Lower leg skin (tissue), 4 donors: ENCODE measurements around the gene CGB1. TPM values are rescaled to one million over a fixed set of nuclear protein-coding genes. Genes with fewer than 3 reads are reported as not detected.

ENCODE experiments used
- DNase-seq, 2 donors: peaks; one replicate each; pipeline ENCODE4 v3.0.0-alpha.2; 2019; ENCODE audit warnings: low spot score in 2 of 2
- H3K4me3 ChIP-seq: fragments of 200-600 bp; sonication (generic); 2 replicates; pipeline ENCODE4 v1.5.1; 2017; ENCODE audit warnings: mild to moderate bottlenecking, low read depth; ENCODE audit not compliant: poor library complexity, severe bottlenecking
- POLR2A ChIP-seq, 2 donors: fragments of 450-650 bp; IDR thresholded peaks; one replicate each; pipeline ENCODE4 v1.6.1; 2016 to 2017; ENCODE audit warnings: antibody characterized with exemption in 2 of 2, mild to moderate bottlenecking in 1 of 2, moderate library complexity in 1 of 2
- WGBS, 2 donors: methylation state at CpG; one replicate each; pipeline ENCODE4 v1.1.5; 2018; 5-methylcytosine and 5-hydroxymethylcytosine counted together
- intact Hi-C: fragments of 100-400 bp; cut with DNase I; formaldehyde crosslinking; loops from one replicate; pipeline ENCODE4 v1.15.0; 2023; ENCODE audit warnings: low total_unique reads
- total RNA-seq, 4 donors: library from RNA; depleted of rRNA; stranded (reverse); fragments of >200 nt; gene quantifications; one replicate each; pipeline ENCODE4 v1.1.0, GENCODE V29; 2016
- TF ChIP-seq, protein P1 (sequence below), 3 donors: fragments of 450-650 bp; IDR thresholded peaks; one replicate each; pipeline ENCODE4 v1.5.1; 2016; ENCODE audit warnings: antibody characterized with exemption in 3 of 3, mild to moderate bottlenecking in 3 of 3, moderate library complexity in 2 of 3

CGB1 gene
- total RNA-seq, 4 donors from 2014 or later, result 2.2 TPM; not detected in 3

- DNase-seq, result no peak
- TF ChIP-seq, protein P1, sequence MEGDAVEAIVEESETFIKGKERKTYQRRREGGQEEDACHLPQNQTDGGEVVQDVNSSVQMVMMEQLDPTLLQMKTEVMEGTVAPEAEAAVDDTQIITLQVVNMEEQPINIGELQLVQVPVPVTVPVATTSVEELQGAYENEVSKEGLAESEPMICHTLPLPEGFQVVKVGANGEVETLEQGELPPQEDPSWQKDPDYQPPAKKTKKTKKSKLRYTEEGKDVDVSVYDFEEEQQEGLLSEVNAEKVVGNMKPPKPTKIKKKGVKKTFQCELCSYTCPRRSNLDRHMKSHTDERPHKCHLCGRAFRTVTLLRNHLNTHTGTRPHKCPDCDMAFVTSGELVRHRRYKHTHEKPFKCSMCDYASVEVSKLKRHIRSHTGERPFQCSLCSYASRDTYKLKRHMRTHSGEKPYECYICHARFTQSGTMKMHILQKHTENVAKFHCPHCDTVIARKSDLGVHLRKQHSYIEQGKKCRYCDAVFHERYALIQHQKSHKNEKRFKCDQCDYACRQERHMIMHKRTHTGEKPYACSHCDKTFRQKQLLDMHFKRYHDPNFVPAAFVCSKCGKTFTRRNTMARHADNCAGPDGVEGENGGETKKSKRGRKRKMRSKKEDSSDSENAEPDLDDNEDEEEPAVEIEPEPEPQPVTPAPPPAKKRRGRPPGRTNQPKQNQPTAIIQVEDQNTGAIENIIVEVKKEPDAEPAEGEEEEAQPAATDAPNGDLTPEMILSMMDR (IDR thresholded peaks at IDR 0.05), result no peak
- no peak for TF ChIP-seq POLR2A (IDR thresholded peaks at IDR 0.05)
- intact Hi-C loops, result no loop called here
- WGBS, 2 donors, result 43 to 62% methylated on average over 3 of the region's 3 CpGs
- no peak overlapping the region for H3K4me3 ChIP-seq
Observed at GRCh38 chr19:49067554-49067953, 30.9 kb upstream of the CGB1 start.

DNA sequence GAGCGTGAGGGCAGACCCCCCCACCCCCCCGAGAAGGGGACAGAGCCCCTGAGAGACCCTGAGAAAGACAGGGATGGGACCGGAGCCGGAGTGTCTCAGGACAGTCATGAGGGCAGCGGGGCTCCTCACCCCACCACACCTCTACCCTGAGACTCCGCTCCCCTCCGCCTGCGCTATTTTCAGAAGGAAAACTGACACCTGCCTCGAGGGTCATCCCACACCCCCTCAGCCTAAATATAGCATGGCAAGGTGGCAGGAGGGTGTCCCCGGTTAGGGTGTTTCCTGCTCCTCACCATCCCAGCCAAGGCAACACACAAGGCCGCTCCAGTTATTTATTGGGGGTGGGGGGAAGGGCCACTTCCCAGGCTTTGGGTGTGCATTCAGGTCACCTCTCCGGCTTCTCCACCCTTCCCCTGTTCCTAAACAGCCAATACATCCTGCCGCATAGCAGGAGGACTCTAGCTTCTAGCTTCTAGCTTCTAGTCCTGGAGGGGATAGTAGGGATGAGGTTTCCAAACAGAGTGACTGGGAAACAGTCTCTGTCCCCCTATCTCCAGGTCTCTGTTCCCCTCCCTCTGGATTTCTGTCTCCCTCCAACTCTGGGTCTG lies 29.3 kb upstream of the CGB1 start:
- no peak overlapping the region for H3K4me3 ChIP-seq
- intact Hi-C loops, result no loop called here
- 54 to 56% methylated on average over 13 of the region's 13 CpGs for WGBS, 2 donors
- TF ChIP-seq POLR2A (IDR thresholded peaks at IDR 0.05), result no peak
- TF ChIP-seq, protein P1 (IDR thresholded peaks at IDR 0.05), result no peak
- DNase-seq, result no peak

GRCh38 chr19:49064768-49065611 lies 28.3 kb upstream of the CGB1 start, which contains the start of gene NTF4:
NTF4 (minus strand) TSS chr19:49064818; CDS start chr19:49061997, 2,821 bp downstream.
- peak in 1 of 2 donors; percentile 89 for DNase-seq
- TF ChIP-seq, protein P1 (IDR thresholded peaks at IDR 0.05), result no peak
- TF ChIP-seq POLR2A (IDR thresholded peaks at IDR 0.05), result no peak
- intact Hi-C loops, result no loop called here
- no peak within 1 kb of the TSS for H3K4me3 ChIP-seq
- WGBS, 2 donors, result 5 to 9% methylated on average over 17 to 35 of the region's 53 CpGs

GRCh38 chr19:49064029-49064629 lies 27.4 kb upstream of the CGB1 start:
- DNase-seq, result no peak

DNA sequence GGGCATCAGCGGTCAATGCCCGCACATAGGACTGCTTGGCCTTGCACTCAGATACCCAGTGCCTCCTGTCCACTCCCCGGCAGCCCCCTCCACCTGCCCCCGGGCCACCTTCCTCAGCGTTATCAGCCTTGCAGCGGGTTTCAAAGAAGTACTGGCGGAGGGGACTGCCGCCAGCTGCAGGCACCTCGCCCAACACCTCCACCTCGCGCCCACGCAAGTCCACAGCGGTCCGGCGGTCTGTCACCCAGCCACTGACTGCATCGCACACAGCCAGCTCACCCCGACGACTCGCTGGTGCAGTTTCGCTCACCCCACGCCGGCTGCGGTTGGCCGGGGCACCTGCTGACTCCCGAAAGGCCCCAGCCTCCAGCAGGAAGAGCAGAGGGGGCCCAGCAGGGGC lies 24.8 kb upstream of the CGB1 start:
- intact Hi-C loops, result no loop called here
- TF ChIP-seq, protein P1 (IDR thresholded peaks at IDR 0.05), result no peak
- no peak for TF ChIP-seq POLR2A (IDR thresholded peaks at IDR 0.05)
- H3K4me3 ChIP-seq, result no peak overlapping the region
- 73 to 83% methylated on average over 22 to 23 of the region's 25 CpGs for WGBS, 2 donors
- DNase-seq, result no peak

More at GRCh38 chr19:49064029-49064629, 27.4 kb upstream of the CGB1 start:
- WGBS, 2 donors, result 21 to 37% methylated on average over 8 to 10 of the region's 10 CpGs
- no peak for TF ChIP-seq POLR2A (IDR thresholded peaks at IDR 0.05)
- TF ChIP-seq, protein P1 (IDR thresholded peaks at IDR 0.05), result no peak
- no peak overlapping the region for H3K4me3 ChIP-seq
- intact Hi-C loops, result no loop called here
